Activated CD4-positive, alpha-beta T cell treated with anti-CD3 and anti-CD28 coated beads, Interleukin-2, amount 50 U/mL, for 48 hours (primary cell): Measurements from ENCODE around the gene TYW1B.
"Not testable (repeated sequence)": the region's sequence is repeated elsewhere in the genome, so short reads cannot be mapped to it uniquely, and the experiment has no call there.

ENCODE experiments used
- DNase-seq, 2 experiments: peaks; one replicate each; pipeline ENCODE4 v3.0.0-alpha.2; 2020

Gene TYW1B

GRCh38 chr7:72751378-72751777, 76.6 kb downstream of the TYW1B start:
- DNase-seq, result no peak

- not testable (repeated sequence) for DNase-seq
These were observed 79.4 kb downstream of the TYW1B start for GRCh38 chr7:72748649-72749048.

GRCh38 chr7:72744244-72744926, 83.6 kb downstream of the TYW1B start:
- not testable (repeated sequence) for DNase-seq

GRCh38 chr7:72743801-72744200, 84.2 kb downstream of the TYW1B start:
- DNase-seq, result not testable (repeated sequence)

- not testable (repeated sequence) for DNase-seq
These were observed 88.3 kb downstream of the TYW1B start for GRCh38 chr7:72739716-72740115.

GRCh38 chr7:72735855-72736254, 92.1 kb downstream of the TYW1B start:
- not testable (repeated sequence) for DNase-seq

GRCh38 chr7:72730815-72731214, 97.2 kb downstream of the TYW1B start:
- DNase-seq, result not testable (repeated sequence)

- DNase-seq, result not testable (repeated sequence)
These were observed 97.6 kb downstream of the TYW1B start for GRCh38 chr7:72730384-72730783.

- DNase-seq, result not testable (repeated sequence)
These were observed 98.9 kb downstream of the TYW1B start for GRCh38 chr7:72729130-72729529.

- DNase-seq, result not testable (repeated sequence)
These were observed 105.3 kb downstream of the TYW1B start for GRCh38 chr7:72722694-72723093.

GRCh38 chr7:72720890-72721289, 107.1 kb downstream of the TYW1B start:
- not testable (repeated sequence) for DNase-seq

GRCh38 chr7:72717252-72717774, 110.7 kb downstream of the TYW1B start:
- DNase-seq, result not testable (repeated sequence)

- DNase-seq, result not testable (repeated sequence)
These were observed 116.1 kb downstream of the TYW1B start for GRCh38 chr7:72711927-72712326.

GRCh38 chr7:72710983-72711382, 117.0 kb downstream of the TYW1B start:
- no peak for DNase-seq

GRCh38 chr7:72709909-72710308, 118.1 kb downstream of the TYW1B start:
- DNase-seq, result no peak

GRCh38 chr7:72708371-72709050, 119.5 kb downstream of the TYW1B start:
- not testable (repeated sequence) for DNase-seq

- no peak for DNase-seq
These were observed 121.5 kb downstream of the TYW1B start for GRCh38 chr7:72706521-72706920.

- DNase-seq, result not testable (repeated sequence)
These were observed 122.3 kb downstream of the TYW1B start for GRCh38 chr7:72705693-72706092.

GRCh38 chr7:72704894-72705293, 123.1 kb downstream of the TYW1B start:
- no peak for DNase-seq

- DNase-seq, result not testable (repeated sequence)
These were observed 127.5 kb downstream of the TYW1B start for GRCh38 chr7:72700548-72700947.

GRCh38 chr7:72697066-72697465, 130.9 kb downstream of the TYW1B start:
- DNase-seq, result not testable (repeated sequence)

- not testable (repeated sequence) for DNase-seq
These were observed 131.4 kb downstream of the TYW1B start for GRCh38 chr7:72696643-72697042.

GRCh38 chr7:72695482-72695881, 132.5 kb downstream of the TYW1B start:
- not testable (repeated sequence) for DNase-seq

- not testable (repeated sequence) for DNase-seq
These were observed 136.6 kb downstream of the TYW1B start for GRCh38 chr7:72691442-72691841.
